ENCODE data around the gene ABCC6.

ABCC6 gene

DNA sequence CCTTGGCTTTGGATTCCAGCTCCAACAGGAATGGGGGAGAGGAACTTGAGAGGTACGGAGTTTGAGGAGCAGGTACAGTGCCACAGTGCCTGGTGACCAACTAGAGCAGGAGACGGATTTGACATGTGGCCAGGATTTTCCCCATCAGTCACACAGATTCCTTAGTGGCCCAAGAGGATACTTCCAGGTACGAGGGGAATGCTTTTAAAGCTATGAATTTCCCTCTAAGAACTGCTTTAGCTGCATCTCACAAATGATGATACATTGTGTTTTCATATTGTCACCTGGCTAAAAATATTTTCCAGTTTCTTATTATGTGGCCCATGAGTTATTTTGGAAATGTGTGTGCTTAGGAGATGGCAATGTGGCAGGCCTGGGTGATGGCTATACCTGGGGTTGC lies 98.3 kb downstream of the ABCC6 start:
- Histone ChIP-seq H3K9me3 (ENCODE audit: control insufficient read depth, insufficient read depth, low read length) (no peaks in the 10 kb centered on the region; the same call in 1 of the 2 replicates), H3K27ac (ENCODE audit: low read depth, low read length) (no peak overlapping the region), H3K4me3 (ENCODE audit: low read depth, low read length) (no peak overlapping the region), H3K9ac (ENCODE audit: low read depth, low read length) (no peak overlapping the region), H3K4me1 (ENCODE audit: control insufficient read depth, insufficient read depth, low read length) (no peaks in the 10 kb centered on the region), H3K36me3 (ENCODE audit: control insufficient read depth, insufficient read depth, low read length) (peaks cover 81% of the 10 kb centered on the region), H3K27me3 (ENCODE audit: control insufficient read depth, insufficient read depth, low read length) (no peaks in the 10 kb centered on the region)

DNA sequence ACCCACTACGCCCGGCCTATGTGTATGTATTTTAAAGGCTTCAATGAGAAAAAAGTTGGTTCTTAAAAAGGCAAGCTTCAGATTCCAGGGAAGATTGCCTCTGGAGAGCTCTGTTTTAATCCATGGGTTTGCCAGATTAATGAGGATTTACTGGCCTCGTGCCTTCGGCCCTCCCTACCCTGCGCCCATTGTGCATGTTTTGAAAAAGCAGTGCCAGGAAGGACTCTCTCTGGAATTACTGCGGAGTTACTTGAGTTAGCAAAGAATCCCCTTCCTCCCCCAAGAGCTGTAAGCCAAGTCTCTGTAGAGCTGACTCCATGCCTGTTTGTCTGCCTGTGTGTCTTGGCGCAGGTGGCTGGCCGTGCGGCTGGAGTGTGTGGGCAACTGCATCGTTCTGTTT lies 98.9 kb downstream of the ABCC6 start:
- Histone ChIP-seq H3K4me1 (ENCODE audit: control insufficient read depth, insufficient read depth, low read length) (no peaks in the 10 kb centered on the region), H3K36me3 (ENCODE audit: control insufficient read depth, insufficient read depth, low read length) (peaks cover 76% of the 10 kb centered on the region), H3K9me3 (ENCODE audit: control insufficient read depth, insufficient read depth, low read length) (no peaks in the 10 kb centered on the region; the same call in 1 of the 2 replicates), H3K9ac (ENCODE audit: low read depth, low read length) (no peak overlapping the region), H3K4me3 (ENCODE audit: low read depth, low read length) (no peak overlapping the region), H3K27ac (ENCODE audit: low read depth, low read length) (no peak overlapping the region), H3K27me3 (ENCODE audit: control insufficient read depth, insufficient read depth, low read length) (no peaks in the 10 kb centered on the region)

GRCh38 chr16:16122264-16122663 lies 101.0 kb downstream of the ABCC6 start:
- H3K36me3 ChIP-seq (ENCODE audit: control insufficient read depth, insufficient read depth, low read length) = peaks cover 82% of the 10 kb centered on the region
- H3K27ac ChIP-seq (ENCODE audit: low read depth, low read length) = no peak overlapping the region
- no peaks in the 10 kb centered on the region for H3K4me1 ChIP-seq (ENCODE audit: control insufficient read depth, insufficient read depth, low read length)
- no peak overlapping the region for H3K4me3 ChIP-seq (ENCODE audit: low read depth, low read length)
- H3K9me3 ChIP-seq (ENCODE audit: control insufficient read depth, insufficient read depth, low read length) = no peaks in the 10 kb centered on the region; the same call in 1 of the 2 replicates
- no peak overlapping the region for H3K9ac ChIP-seq (ENCODE audit: low read depth, low read length)
- H3K27me3 ChIP-seq (ENCODE audit: control insufficient read depth, insufficient read depth, low read length) = no peaks in the 10 kb centered on the region

GRCh38 chr16:16121185-16121727 lies 102.0 kb downstream of the ABCC6 start:
- H3K9me3 ChIP-seq (ENCODE audit: control insufficient read depth, insufficient read depth, low read length) = no peaks in the 10 kb centered on the region; the same call in 1 of the 2 replicates
- H3K4me3 ChIP-seq (ENCODE audit: low read depth, low read length) = no peak overlapping the region
- peaks cover 83% of the 10 kb centered on the region for H3K36me3 ChIP-seq (ENCODE audit: control insufficient read depth, insufficient read depth, low read length)
- H3K27ac ChIP-seq (ENCODE audit: low read depth, low read length) = no peak overlapping the region
- no peaks in the 10 kb centered on the region for H3K27me3 ChIP-seq (ENCODE audit: control insufficient read depth, insufficient read depth, low read length)
- H3K4me1 ChIP-seq (ENCODE audit: control insufficient read depth, insufficient read depth, low read length) = no peaks in the 10 kb centered on the region
- H3K9ac ChIP-seq (ENCODE audit: low read depth, low read length) = no peak overlapping the region

DNA sequence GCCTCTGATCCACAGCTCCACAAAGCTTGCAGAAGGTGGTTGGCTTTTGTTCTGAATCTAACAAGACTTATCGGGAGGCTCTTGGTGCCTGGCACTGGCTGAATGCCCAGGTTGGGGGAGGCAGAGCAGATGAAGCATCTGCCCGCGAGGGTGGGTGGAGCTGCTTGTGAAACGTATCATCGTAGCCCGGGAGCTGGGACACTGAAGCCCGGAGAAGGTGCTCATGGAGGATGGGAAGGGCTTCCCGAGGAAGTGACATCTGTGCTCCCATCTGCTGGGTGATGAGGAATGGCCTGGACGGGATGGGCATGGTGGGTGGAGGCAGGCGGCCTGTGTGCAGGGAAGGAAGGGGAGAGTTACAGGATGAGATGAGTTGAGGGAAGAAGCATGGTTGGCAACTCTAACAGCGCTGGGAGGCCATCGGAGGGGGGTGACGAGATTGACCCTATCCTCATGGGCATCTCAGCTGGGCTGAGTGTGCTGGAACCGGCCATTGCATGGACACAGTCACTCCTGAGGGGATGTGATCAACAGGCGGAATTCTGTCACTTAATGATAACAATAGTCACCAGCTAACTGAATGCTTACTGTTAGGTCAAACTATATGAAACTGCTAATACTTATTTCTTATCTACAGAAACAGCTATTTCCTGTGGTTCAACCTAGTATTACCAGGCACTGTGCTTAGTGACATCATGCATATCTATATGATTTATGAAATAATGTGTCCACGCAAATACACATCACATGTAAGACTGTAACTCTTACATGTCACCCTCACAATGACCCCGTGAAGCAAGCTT lies 102.7 kb downstream of the ABCC6 start:
- Histone ChIP-seq H3K27me3 (ENCODE audit: control insufficient read depth, insufficient read depth, low read length) (no peaks in the 10 kb centered on the region), H3K9ac (ENCODE audit: low read depth, low read length) (no peak overlapping the region), H3K9me3 (ENCODE audit: control insufficient read depth, insufficient read depth, low read length) (no peaks in the 10 kb centered on the region; the same call in 1 of the 2 replicates), H3K27ac (ENCODE audit: low read depth, low read length) (no peak overlapping the region), H3K36me3 (ENCODE audit: control insufficient read depth, insufficient read depth, low read length) (peaks cover 80% of the 10 kb centered on the region), H3K4me3 (ENCODE audit: low read depth, low read length) (no peak overlapping the region), H3K4me1 (ENCODE audit: control insufficient read depth, insufficient read depth, low read length) (no peaks in the 10 kb centered on the region)

- no peak overlapping the region for H3K4me3 ChIP-seq (ENCODE audit: low read depth, low read length)
- H3K27me3 ChIP-seq (ENCODE audit: control insufficient read depth, insufficient read depth, low read length) = no peaks in the 10 kb centered on the region
- H3K27ac ChIP-seq (ENCODE audit: low read depth, low read length) = no peak overlapping the region
- no peaks in the 10 kb centered on the region for H3K4me1 ChIP-seq (ENCODE audit: control insufficient read depth, insufficient read depth, low read length)
- H3K9ac ChIP-seq (ENCODE audit: low read depth, low read length) = no peak overlapping the region
- H3K9me3 ChIP-seq (ENCODE audit: control insufficient read depth, insufficient read depth, low read length) = no peaks in the 10 kb centered on the region; the same call in 1 of the 2 replicates
- H3K36me3 ChIP-seq (ENCODE audit: control insufficient read depth, insufficient read depth, low read length) = peaks cover 82% of the 10 kb centered on the region
Observed at GRCh38 chr16:16120044-16120381, 103.3 kb downstream of the ABCC6 start.

DNA sequence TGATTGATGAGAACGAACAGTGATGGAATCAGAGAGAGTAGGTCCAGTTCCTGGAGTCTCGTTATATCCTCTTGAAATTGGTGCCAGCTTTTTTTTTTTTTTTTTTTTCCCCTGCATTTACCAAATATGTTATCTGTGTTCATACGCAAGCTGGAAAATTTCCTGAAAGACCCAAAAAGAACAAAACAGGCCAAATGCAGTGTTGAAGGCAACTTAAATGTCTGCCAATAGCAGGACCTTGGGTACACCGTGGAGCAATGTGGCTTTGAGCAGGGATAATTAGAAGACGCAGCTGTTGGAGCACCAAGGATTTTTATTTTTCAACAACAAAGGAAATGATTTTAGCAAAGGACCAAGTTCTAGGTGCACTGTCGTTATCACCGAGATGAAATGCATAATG lies 105.0 kb downstream of the ABCC6 start:
- H3K27me3 ChIP-seq (ENCODE audit: control insufficient read depth, insufficient read depth, low read length) = no peaks in the 10 kb centered on the region
- H3K27ac ChIP-seq (ENCODE audit: low read depth, low read length) = no peak overlapping the region
- H3K4me1 ChIP-seq (ENCODE audit: control insufficient read depth, insufficient read depth, low read length) = no peaks in the 10 kb centered on the region
- no peak overlapping the region for H3K9ac ChIP-seq (ENCODE audit: low read depth, low read length)
- H3K36me3 ChIP-seq (ENCODE audit: control insufficient read depth, insufficient read depth, low read length) = peaks cover 82% of the 10 kb centered on the region
- H3K9me3 ChIP-seq (ENCODE audit: control insufficient read depth, insufficient read depth, low read length) = no peaks in the 10 kb centered on the region
- no peak overlapping the region for H3K4me3 ChIP-seq (ENCODE audit: low read depth, low read length)

GRCh38 chr16:16116841-16117240 lies 106.5 kb downstream of the ABCC6 start:
- Histone ChIP-seq H3K9me3 (ENCODE audit: control insufficient read depth, insufficient read depth, low read length) (no peaks in the 10 kb centered on the region), H3K36me3 (ENCODE audit: control insufficient read depth, insufficient read depth, low read length) (peaks cover 83% of the 10 kb centered on the region), H3K9ac (ENCODE audit: low read depth, low read length) (no peak overlapping the region), H3K4me1 (ENCODE audit: control insufficient read depth, insufficient read depth, low read length) (no peaks in the 10 kb centered on the region), H3K4me3 (ENCODE audit: low read depth, low read length) (no peak overlapping the region), H3K27me3 (ENCODE audit: control insufficient read depth, insufficient read depth, low read length) (no peaks in the 10 kb centered on the region), H3K27ac (ENCODE audit: low read depth, low read length) (no peak overlapping the region)

- Histone ChIP-seq H3K36me3 (ENCODE audit: control insufficient read depth, insufficient read depth, low read length) (peaks cover 86% of the 10 kb centered on the region), H3K27me3 (ENCODE audit: control insufficient read depth, insufficient read depth, low read length) (no peaks in the 10 kb centered on the region), H3K9me3 (ENCODE audit: control insufficient read depth, insufficient read depth, low read length) (no peaks in the 10 kb centered on the region), H3K27ac (ENCODE audit: low read depth, low read length) (no peak overlapping the region), H3K4me1 (ENCODE audit: control insufficient read depth, insufficient read depth, low read length) (peaks cover 5% of the 10 kb centered on the region), H3K4me3 (ENCODE audit: low read depth, low read length) (no peak overlapping the region), H3K9ac (ENCODE audit: low read depth, low read length) (no peak overlapping the region)
Observed at GRCh38 chr16:16113076-16113475, 110.2 kb downstream of the ABCC6 start.

DNA sequence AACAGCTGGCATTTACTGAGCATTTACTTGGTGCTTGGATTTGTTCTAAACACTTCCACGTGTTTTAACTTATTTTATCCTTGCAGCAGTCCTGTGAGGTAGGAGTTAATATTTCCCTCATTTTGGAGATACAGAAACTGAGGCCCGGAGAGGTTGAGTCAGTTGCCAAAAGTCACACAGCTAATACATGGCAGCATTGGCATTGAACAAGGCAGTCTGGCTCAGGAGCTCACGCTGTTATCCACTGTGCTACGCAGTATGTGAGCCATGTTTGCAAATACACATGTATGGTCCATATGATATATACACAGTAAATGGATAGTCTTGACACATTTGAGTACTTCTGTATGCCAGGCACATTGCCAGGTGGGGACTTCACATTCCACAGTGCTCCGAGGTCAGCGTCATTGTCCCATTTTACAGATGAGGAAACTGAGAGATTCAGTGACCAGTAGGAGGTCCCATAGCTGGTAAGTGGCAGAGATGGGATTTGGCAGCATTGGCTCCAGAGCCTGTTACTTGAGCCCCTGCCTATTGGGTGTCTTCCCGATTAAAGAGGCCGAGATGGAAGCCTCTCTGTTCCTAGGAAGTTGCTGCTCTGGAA lies 110.7 kb downstream of the ABCC6 start:
- Histone ChIP-seq H3K27me3 (ENCODE audit: control insufficient read depth, insufficient read depth, low read length) (no peaks in the 10 kb centered on the region), H3K4me3 (ENCODE audit: low read depth, low read length) (no peak overlapping the region), H3K4me1 (ENCODE audit: control insufficient read depth, insufficient read depth, low read length) (peaks cover 5% of the 10 kb centered on the region), H3K9me3 (ENCODE audit: control insufficient read depth, insufficient read depth, low read length) (no peaks in the 10 kb centered on the region), H3K27ac (ENCODE audit: low read depth, low read length) (no peak overlapping the region), H3K36me3 (ENCODE audit: control insufficient read depth, insufficient read depth, low read length) (peaks cover 86% of the 10 kb centered on the region), H3K9ac (ENCODE audit: low read depth, low read length) (no peak overlapping the region)

DNA sequence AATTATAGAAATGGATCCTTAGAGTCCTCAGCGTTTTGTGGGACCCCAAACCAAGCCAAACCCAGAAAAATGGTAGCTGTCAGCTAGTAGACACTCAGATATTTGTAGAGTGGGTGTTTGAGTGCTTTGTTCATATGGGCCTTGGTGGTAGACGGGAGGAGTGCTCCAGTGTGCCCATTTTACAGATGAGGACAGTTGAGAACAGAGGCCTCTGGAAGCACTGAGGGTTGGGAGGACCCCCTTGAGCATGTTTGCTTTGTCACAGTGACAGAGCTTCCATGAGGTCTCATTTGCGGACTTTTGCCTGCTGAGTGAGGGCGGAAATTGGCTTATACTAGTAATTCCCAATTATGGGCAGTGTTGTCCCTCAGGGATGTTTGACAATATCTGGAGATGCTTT lies 111.7 kb downstream of the ABCC6 start:
- H3K36me3 ChIP-seq (ENCODE audit: control insufficient read depth, insufficient read depth, low read length) = peaks cover 85% of the 10 kb centered on the region

More for the DNA sequence above, 111.7 kb downstream of the ABCC6 start:
- peaks cover 5% of the 10 kb centered on the region for H3K4me1 ChIP-seq (ENCODE audit: control insufficient read depth, insufficient read depth, low read length)
- no peak overlapping the region for H3K27ac ChIP-seq (ENCODE audit: low read depth, low read length)
- H3K9ac ChIP-seq (ENCODE audit: low read depth, low read length) = no peak overlapping the region
- no peak overlapping the region for H3K4me3 ChIP-seq (ENCODE audit: low read depth, low read length)
- H3K9me3 ChIP-seq (ENCODE audit: control insufficient read depth, insufficient read depth, low read length) = no peaks in the 10 kb centered on the region
- H3K27me3 ChIP-seq (ENCODE audit: control insufficient read depth, insufficient read depth, low read length) = no peaks in the 10 kb centered on the region
